SIG-M5 (cell line): ENCODE data around the gene FBXW2.
"Not testable (repeated sequence)": the region's sequence is repeated elsewhere in the genome, so short reads cannot be mapped to it uniquely, and the experiment has no call there.

ENCODE experiments used
- DNase-seq: peaks from one replicate; lab custom pipeline; 2025; lab: John Stamatoyannopoulos, UW

Gene FBXW2, protein sequence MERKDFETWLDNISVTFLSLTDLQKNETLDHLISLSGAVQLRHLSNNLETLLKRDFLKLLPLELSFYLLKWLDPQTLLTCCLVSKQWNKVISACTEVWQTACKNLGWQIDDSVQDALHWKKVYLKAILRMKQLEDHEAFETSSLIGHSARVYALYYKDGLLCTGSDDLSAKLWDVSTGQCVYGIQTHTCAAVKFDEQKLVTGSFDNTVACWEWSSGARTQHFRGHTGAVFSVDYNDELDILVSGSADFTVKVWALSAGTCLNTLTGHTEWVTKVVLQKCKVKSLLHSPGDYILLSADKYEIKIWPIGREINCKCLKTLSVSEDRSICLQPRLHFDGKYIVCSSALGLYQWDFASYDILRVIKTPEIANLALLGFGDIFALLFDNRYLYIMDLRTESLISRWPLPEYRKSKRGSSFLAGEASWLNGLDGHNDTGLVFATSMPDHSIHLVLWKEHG

DNA sequence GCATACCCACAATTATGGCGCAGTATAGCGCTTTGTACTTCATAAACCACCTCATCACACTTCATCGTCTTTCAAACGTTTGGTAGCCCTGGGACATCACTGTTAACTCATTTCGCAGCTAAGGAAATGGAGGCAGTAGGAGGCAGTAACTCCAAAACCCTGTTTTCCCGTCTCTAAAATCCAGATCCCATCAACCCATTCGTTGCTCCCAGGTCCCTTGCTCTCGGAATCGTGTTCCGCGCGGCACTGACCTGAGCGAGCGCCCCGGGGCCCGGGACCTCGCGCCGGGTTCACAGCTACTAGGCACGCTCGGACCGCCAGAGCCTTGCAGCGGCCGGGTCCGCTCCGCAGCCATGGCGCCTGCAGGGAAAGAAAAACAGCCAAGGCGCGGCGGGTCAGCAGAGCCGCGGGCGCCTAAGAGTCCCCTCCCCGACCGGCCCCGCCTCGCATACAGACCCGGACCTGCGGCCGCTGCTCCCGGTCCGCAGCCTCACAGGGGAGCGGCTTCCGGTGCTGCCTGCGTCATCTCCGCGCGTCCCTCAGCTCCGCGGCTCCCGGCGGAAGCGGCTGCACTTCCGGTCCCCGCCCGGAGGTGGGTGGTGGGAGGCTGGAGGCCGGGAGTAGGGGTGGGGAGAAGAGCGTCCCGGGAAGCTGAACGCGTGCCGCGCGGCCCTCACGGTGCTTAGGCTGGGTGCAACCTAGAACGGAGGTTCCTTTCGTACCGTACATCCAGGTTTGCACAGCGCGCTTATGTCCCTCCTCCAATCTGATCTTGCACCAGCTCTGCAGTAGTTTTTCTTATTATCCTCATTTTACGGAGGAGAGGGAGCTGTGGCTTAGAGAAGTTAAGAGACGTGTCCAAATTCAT is at the start of gene FBXW2:
Gene FBXW2 (minus strand): TSS at position 519 of the 868 bp plus-strand sequence. CDS start 5,158 bp downstream, outside the sequence.
- peak; percentile 44 for DNase-seq

DNA sequence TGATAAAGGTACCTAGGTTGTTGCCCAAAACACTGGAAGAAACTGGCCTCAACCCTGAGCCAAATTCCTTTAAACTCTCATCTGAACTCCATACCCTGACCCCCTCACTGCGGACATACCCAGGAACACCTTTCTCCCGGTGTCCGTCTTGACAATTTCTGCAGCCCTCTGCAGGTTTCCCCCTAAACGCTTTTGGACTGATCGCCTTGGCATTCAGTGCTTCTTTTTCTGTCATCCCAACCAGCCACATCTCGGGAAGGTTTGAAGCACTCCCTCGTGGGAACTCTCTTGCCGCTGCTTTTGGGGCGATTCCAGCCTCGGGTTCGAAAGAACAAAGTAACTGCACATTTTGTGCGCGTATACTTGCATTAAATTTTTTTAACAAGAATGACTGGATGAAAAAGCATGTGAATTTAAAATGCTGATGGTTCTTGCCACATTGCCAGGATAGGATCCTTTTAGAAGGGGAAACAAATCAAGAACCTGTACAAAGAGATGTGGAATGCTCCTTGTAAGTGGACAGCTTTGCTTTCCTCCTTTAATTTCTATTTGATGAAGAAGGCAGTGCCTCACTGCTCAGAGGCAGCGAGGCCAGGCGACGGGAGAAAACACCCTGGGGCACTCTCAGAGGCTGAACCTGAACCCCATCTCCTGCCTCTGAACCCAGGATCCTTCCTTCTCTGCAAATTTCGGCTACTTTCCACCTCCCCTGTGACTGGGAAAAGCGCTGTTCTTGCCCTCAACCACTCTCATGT is 48.9 kb upstream of the FBXW2 start:
- no peak for DNase-seq

GRCh38 chr9:120839146-120839545 is 45.9 kb upstream of the FBXW2 start:
- DNase-seq = no peak

- no peak for DNase-seq
Measured at GRCh38 chr9:120837921-120838320, 44.7 kb upstream of the FBXW2 start.

- DNase-seq = no peak
Measured at GRCh38 chr9:120833325-120833724, 40.1 kb upstream of the FBXW2 start.

- no peak for DNase-seq
Measured at GRCh38 chr9:120832807-120833206, 39.6 kb upstream of the FBXW2 start.

DNA sequence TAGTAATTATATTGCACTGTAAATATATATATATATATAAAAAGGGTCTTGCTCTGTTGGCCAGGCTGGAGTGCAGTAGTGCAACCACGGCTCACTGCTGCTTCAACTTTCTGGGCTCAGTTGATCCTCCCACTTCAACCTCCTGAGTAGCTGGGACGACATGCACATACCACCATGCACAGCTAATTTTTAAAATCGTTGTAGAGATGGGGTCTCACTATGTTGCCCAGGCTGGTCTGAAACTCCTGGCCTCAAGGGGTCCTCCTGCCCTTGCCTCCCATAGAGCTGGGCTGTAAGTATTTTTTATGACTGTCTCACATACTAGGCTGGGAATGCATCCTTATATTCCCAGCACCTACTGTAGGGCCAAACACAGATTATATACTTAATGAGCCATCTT is 37.6 kb upstream of the FBXW2 start:
- DNase-seq = no peak

- no peak for DNase-seq
Measured at GRCh38 chr9:120830151-120830550, 36.9 kb upstream of the FBXW2 start.

GRCh38 chr9:120829650-120830049 is 36.4 kb upstream of the FBXW2 start:
- no peak for DNase-seq

- DNase-seq = no peak
Measured at GRCh38 chr9:120820095-120820494, 26.9 kb upstream of the FBXW2 start.

DNA sequence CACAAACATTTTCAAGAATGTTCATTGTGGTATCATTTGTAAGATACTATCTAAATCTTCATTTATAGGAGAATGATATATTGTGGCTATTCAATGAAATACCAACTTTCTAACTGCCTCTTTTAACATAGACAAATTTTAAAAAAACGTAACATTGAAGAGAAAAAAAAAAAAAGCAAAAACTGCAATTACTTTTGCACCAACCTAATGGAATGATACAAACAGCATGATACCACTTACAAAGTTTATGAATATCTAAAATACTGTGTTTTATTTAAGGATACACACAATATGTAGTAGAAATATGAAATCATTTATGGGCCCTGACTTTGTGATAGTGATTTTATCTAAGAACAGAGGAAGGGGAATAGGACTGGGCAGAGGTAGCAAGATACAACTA is 25.4 kb upstream of the FBXW2 start:
- DNase-seq = no peak

DNA sequence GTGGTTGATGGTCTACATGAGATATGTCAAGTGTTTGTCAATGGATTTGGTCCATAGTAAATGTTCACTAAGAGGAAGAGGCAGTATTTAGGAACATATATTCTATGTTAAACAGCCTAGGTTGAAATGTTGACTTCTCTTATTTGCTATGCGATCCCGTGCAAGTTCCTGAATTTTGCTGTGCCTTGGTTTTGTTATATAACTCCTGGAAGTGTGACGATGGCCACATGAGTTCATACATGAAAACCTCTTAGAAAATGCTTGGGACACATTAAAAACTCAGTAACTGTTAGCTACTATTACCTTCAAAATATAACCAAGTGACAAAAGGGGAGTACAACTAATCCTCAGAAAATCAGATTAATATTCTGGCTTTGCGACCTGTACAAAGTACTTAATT is 21.9 kb upstream of the FBXW2 start:
- no peak for DNase-seq

GRCh38 chr9:120808931-120809330 is 15.7 kb upstream of the FBXW2 start:
- no peak for DNase-seq

- no peak for DNase-seq
Measured at GRCh38 chr9:120807607-120808379, 14.6 kb upstream of the FBXW2 start.

GRCh38 chr9:120804784-120805363 is 11.7 kb upstream of the FBXW2 start:
- not testable (repeated sequence) for DNase-seq

- no peak for DNase-seq
Measured at GRCh38 chr9:120801441-120801840, 8.2 kb upstream of the FBXW2 start.

DNA sequence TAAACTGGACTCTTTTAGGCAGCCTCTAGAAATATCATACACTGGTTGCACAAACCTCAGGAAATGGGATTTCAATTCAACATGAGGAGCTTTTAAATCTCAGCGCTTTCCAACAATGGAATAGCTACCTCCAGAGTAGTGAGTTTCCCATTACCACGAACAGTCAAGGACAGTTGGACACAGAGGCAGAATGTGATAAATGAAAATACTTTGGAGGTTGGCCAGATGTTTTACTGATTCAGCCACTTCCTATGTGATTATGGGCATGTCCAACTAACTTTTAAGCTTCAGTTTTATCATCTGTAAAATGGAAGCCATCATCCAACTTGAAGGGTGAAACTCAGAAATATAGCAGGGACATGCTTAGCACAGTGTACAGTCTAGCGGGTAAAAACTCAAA is 2.1 kb downstream of the FBXW2 start:
- DNase-seq = no peak

GRCh38 chr9:120787933-120788332 is 5.3 kb downstream of the FBXW2 start:
- DNase-seq = no peak

DNA sequence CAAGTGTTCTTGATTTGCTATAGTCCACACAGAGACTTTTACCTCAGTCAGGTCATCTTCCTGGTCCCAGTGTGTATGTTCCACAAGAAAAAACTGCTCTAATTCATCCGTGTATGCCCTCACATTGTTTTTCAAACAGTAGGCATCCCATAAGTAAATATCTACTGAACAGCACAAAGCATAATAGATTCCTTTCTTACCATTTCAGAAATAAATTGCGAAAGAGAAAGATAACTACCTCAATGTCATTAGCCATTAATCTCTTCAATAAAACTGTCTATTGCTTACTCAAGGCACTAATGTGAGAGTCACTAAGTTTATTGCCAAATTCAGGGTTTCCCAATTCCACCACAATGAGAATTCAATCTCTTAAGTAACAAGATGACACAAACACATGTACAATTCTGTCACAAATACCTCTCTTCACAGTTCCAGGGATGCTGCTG is 9.6 kb downstream of the FBXW2 start:
- DNase-seq = no peak

DNA sequence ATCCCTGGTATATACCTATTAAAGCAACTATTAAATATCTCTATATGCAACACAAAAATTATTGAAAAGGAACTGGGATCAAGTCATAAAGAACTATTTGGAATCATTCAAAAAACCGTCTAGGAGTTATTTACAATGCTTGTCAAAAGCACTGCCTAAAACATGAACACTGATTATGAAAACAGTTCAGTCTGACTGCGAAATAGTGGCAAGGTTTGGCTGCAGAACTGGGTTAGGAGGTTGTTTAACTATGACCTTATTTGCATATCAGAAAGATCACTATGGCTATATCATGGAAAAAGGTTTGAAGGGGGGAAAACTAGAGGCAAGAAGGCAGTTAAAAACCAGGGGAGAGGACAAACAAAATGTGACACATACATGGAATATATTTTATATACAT is 12.0 kb downstream of the FBXW2 start:
- no peak for DNase-seq

DNA sequence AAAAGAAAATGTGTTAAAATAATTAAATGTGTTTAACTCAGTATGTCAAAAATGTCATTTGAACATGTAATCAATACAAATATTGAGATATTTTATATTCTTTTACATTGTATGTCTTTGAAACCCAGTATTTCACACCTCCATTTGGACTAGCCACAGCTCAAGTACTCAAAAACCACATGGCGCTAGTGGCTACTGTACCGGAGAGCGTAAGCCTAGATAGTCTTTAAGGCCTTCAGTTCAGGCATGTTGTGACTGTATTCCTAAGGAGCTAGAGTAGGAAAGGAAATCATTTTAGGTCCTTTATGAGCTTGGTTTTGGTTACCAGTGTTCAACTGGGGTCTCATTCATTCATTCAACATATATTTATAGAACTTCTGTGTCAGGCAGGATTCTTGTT is 12.8 kb downstream of the FBXW2 start:
- no peak for DNase-seq
